Upper lobe of right lung (tissue), 1 donor: Measurements from ENCODE around the gene ZNF652. TPM values are rescaled to one million over a fixed set of nuclear protein-coding genes. Genes with fewer than 3 reads are reported as not detected.

Experiments
- ATAC-seq: fragments of 200-7000 bp; cut with Tn5 transposase; one replicate; pipeline ENCODE4 v1.9.1; 2020; ENCODE audit warnings: mild to moderate bottlenecking, moderate library complexity
- DNase-seq: peaks from one replicate; pipeline ENCODE4 v3.0.0-alpha.2; 2020
- H3K27ac ChIP-seq: fragments of 200-600 bp; one replicate; pipeline ENCODE4 v1.8.0; 2022
- H3K27me3 ChIP-seq: fragments of 200-600 bp; one replicate; pipeline ENCODE4 v1.8.0; 2022; ENCODE audit warnings: mild to moderate bottlenecking
- H3K36me3 ChIP-seq: fragments of 200-600 bp; one replicate; pipeline ENCODE4 v1.8.0; 2022
- H3K4me1 ChIP-seq: fragments of 200-600 bp; one replicate; pipeline ENCODE4 v1.8.0; 2022
- H3K4me3 ChIP-seq: fragments of 200-600 bp; one replicate; pipeline ENCODE4 v1.8.0; 2022; ENCODE audit warnings: mild to moderate bottlenecking
- H3K9me3 ChIP-seq: fragments of 200-600 bp; one replicate; pipeline ENCODE4 v1.8.0; 2022
- CTCF ChIP-seq: fragments of 200-600 bp; IDR thresholded peaks from one replicate; pipeline ENCODE4 v1.8.0; 2022; ENCODE audit warnings: antibody characterized with exemption
- intact Hi-C: fragments of 100-400 bp; cut with DNase I; formaldehyde crosslinking; loops from one replicate; pipeline ENCODE4 v1.11.0; 2022
- microRNA-seq: library from miRNA; unstranded; fragments of <30 nt; microRNA quantifications from one replicate; pipeline ENCODE4 v1.2.0, GENCODE V29; 2020; ENCODE audit warnings: borderline microRNAs expressed
- total RNA-seq: library from RNA; stranded (reverse); fragmentation: NEBNext Ultra II Directional; extraction: Animal tissue kit (Norgen Biotek cat#: 25700); gene quantifications from one replicate; pipeline ENCODE4 v1.2.1, GENCODE V29; 2021
- donor health status: DM: no; HTN: yes; CAD: no; lungs with severe emphysema.

Gene ZNF652
- total RNA-seq, 1 donor from 2014 or later: 49.8 TPM

GRCh38 chr17:49249292-49249794 lies 112.7 kb downstream of the ZNF652 start:
- peaks cover 4% of the 10 kb centered on the region for H3K27me3 ChIP-seq
- no peak overlapping the region for H3K4me3 ChIP-seq
- no peak overlapping the region for H3K27ac ChIP-seq
- no peak for TF ChIP-seq CTCF
- peak; percentile 66 for DNase-seq
- H3K9me3 ChIP-seq: no peaks in the 10 kb centered on the region
- H3K4me1 ChIP-seq: no peaks in the 10 kb centered on the region
- peak; percentile 27 for ATAC-seq
- no peaks in the 10 kb centered on the region for H3K36me3 ChIP-seq
- intact Hi-C loops: no loop called here

DNA sequence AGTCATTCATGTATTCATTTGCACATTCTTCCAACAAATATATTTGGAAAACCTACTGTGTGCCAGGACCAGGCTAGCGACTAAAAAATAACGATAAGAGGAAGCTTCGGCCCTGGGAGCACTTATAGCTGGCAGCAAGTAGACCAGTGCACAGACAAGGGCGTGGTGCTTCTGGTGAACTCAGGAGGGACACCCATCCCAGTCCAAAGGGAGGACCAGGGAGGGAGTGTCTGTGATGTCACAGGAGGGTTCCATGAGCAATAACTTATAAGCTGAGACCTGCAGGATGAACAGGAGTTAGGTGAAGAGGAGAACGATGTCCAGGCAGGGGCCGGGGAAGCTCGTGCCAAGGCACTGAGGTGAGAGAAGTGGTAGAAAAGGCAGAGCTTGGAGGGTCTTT lies 114.1 kb downstream of the ZNF652 start:
- Histone ChIP-seq H3K4me1 (no peaks in the 10 kb centered on the region), H3K27me3 (peaks cover 4% of the 10 kb centered on the region), H3K9me3 (no peaks in the 10 kb centered on the region), H3K27ac (no peak overlapping the region), H3K4me3 (no peak overlapping the region), H3K36me3 (no peaks in the 10 kb centered on the region)
- no peak for TF ChIP-seq CTCF
- intact Hi-C loops: no loop called here
- DNase-seq: no peak
- ATAC-seq: no peak

GRCh38 chr17:49244839-49245238 lies 117.2 kb downstream of the ZNF652 start:
- Histone ChIP-seq H3K27ac (no peak overlapping the region), H3K27me3 (peaks cover 4% of the 10 kb centered on the region), H3K4me1 (no peaks in the 10 kb centered on the region), H3K36me3 (no peaks in the 10 kb centered on the region), H3K9me3 (no peaks in the 10 kb centered on the region), H3K4me3 (no peak overlapping the region)
- ATAC-seq (peak; percentile 16), DNase-seq (no peak)
- intact Hi-C loops: no loop called here
- no peak for TF ChIP-seq CTCF

Small RNAs within 50 kb of the gene (microRNA-seq; reads per million reads assigned to microRNA genes)
- not detected for gene MIR6129

Other genes starting within 250 kb of the ZNF652 start
- 0.23 TPM for gene B4GALNT2, start 229.5 kb downstream of the ZNF652 start, total RNA-seq
- gene GNGT2, start 151.7 kb downstream of the ZNF652 start, total RNA-seq: 8.5 TPM
- gene ABI3, start 151.5 kb downstream of the ZNF652 start, total RNA-seq: 31.5 TPM
- 1.7 TPM for gene PHOSPHO1, start 131.5 kb downstream of the ZNF652 start, total RNA-seq
- gene PHB1, start 52.6 kb upstream of the ZNF652 start, total RNA-seq: 127 TPM
- gene NGFR, start 133.0 kb upstream of the ZNF652 start, total RNA-seq: 0.78 TPM
- 6.3 TPM for gene NXPH3, start 213.6 kb upstream of the ZNF652 start, total RNA-seq